Retinal pigment epithelial cell (primary cell): ENCODE results near the gene MPPED2.

Source experiments
- DNase-seq: peaks from one replicate; pipeline ENCODE4 v3.0.0-alpha.2; 2010; ENCODE audit warnings: low read depth
- H3K4me3 ChIP-seq: 2 replicates; pipeline ENCODE4 v1.5.1; 2011; ENCODE audit warnings: mild to moderate bottlenecking, low read length, control low read depth, moderate library complexity
- TF ChIP-seq, protein P1 (sequence below): conservative IDR thresholded peaks from 2 replicates; pipeline ENCODE4 v1.5.1; 2011; ENCODE audit warnings: low read depth, low read length, control low read depth, inconsistent platforms

MPPED2 gene

DNA sequence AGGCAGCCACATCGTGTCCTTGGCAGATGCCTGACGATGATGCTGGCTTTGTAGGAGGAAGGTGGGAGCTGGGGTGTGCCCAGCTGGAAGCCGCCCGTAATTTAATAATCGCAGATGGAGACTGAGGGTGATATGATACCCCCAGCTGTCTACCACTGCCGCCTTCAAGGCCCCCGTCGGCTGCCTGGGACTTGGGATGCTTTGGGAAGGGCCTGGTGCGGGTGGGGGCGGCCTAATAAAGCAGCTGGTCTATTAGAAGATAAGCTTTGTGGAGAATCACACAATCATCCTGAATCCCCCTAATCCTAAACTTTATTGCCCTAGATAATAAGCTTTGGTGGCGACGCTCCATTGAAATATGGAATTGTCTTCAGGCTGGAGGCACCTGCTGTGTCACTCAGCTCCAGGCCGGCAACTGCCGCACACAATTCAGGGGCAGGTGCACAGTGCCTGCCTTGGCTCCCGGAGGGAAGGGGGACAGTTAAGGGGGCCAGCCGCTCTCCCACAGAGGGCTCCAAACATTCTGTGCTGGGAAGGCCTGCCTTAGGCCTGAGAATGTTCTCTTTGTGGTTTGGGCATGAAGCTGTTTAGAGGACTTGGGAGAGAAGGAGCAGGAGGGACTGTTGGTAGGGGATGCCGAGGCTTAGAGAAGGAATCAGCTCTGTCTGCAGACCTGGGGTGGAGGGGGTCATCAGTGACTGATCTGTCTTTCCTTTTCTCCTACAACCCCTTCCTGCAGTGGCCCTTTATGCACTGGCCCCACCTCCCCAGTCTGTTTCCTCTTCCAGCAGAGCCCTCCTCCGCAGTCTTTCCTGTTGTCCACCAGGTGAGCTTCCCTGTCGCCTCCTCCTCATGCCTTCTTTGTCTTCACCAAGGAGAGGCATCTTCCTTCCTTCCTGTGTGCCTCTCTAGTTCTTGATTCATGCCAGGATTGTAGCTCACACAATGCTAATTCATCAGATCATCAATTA is 198.0 kb downstream of the MPPED2 start:
- no peak for DNase-seq
- no peak overlapping the region for H3K4me3 ChIP-seq
- TF ChIP-seq, protein P1, sequence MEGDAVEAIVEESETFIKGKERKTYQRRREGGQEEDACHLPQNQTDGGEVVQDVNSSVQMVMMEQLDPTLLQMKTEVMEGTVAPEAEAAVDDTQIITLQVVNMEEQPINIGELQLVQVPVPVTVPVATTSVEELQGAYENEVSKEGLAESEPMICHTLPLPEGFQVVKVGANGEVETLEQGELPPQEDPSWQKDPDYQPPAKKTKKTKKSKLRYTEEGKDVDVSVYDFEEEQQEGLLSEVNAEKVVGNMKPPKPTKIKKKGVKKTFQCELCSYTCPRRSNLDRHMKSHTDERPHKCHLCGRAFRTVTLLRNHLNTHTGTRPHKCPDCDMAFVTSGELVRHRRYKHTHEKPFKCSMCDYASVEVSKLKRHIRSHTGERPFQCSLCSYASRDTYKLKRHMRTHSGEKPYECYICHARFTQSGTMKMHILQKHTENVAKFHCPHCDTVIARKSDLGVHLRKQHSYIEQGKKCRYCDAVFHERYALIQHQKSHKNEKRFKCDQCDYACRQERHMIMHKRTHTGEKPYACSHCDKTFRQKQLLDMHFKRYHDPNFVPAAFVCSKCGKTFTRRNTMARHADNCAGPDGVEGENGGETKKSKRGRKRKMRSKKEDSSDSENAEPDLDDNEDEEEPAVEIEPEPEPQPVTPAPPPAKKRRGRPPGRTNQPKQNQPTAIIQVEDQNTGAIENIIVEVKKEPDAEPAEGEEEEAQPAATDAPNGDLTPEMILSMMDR, result no peak

DNA sequence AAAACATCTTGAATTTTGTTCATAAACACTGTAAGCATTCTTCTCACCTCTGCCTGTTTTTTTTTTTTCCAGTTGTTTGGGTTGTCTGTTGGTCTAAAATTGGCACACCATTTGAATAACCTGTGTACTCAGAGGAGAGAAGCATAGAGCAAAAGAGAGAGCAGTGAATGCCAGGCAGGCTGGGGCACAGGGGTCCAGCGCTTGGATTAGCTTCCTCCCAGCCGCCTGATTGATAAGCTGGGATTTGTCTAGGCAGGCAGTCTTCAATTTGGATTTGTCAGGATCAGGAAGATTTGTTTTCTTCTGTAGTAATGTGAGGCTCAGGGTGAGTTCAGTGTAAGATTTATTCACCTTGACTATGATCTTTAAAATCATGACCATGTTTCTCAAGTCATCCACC is 204.3 kb downstream of the MPPED2 start:
- DNase-seq, result no peak
- TF ChIP-seq, protein P1, result no peak
- H3K4me3 ChIP-seq, result no peak overlapping the region

DNA sequence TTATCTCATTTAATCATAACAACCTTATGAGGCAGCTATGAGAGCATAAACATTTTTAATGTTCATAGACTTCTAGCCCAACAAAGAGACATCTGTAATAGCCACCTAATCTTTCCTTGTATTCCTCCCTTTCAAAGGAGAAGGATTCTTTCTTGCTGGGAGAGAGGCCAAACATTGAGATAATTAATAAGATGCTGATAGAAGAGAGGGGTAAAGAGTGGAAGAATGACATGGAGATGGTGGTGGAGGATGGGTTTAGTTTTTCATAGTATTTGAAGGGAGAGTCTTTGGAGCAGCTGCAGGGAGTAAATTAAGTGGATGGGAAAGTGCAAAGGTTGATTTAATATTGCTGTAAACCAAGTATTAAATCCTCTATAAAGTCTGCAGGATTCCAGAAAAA is 205.3 kb downstream of the MPPED2 start:
- TF ChIP-seq, protein P1, result no peak
- no peak overlapping the region for H3K4me3 ChIP-seq
- no peak for DNase-seq

DNA sequence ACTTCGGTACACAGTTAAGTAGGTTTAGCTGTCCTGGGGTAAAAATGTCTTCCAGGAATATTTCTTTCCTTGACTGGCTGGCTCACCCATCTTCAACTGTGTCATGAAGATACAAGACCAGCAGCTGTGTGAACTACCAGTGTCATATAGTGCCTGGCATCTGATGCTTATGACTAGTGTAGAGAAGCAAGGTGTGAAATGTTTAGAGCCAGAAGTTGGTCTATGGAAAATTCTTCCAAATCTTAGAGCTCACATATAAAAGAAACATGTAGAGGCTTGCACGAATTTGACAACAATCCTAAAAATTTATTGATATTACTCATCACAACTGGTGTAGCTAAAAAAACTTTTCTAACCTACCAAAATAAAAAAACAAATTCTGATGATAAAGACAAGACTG is 208.8 kb downstream of the MPPED2 start:
- DNase-seq, result no peak
- no peak overlapping the region for H3K4me3 ChIP-seq
- TF ChIP-seq, protein P1, result no peak

DNA sequence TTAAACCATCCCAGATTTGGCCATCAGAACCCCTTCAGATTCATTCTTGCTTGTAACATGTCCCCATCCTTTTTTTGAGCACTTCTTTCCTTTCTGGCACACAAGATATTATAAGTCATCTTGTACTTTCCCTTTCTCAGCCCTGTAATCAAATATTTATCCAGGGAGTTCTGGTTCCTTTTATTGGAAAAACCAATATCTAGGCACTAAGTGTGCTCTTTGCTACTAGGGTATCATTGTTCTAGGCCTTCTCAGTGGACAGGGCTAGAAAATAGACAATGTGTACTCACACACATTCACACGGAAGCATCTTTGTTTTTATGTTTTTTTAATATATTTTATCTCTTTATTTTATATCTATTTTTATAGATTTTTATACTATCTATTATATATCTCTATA is 216.0 kb downstream of the MPPED2 start:
- H3K4me3 ChIP-seq, result no peak overlapping the region
- TF ChIP-seq, protein P1, result no peak
- no peak for DNase-seq

DNA sequence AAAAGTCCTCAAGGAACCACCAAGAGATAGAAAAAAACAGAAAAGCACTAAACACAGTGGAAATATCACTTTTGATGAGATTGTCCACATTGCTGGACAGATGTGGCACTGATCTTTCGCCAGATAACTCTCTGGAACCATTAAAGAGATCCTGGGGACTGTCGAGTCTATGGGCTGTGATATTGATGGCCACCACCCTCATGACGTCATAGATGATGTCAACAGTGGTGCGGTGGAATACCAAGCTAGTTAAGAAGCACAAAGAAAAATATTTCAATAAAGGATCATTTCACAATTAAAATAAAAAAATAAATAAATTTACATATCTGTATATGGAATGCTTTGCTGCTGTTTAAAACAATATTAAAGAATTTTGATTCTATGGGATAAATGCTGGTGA is 217.8 kb downstream of the MPPED2 start:
- H3K4me3 ChIP-seq, result no peak overlapping the region
- TF ChIP-seq, protein P1, result no peak
- DNase-seq, result no peak

DNA sequence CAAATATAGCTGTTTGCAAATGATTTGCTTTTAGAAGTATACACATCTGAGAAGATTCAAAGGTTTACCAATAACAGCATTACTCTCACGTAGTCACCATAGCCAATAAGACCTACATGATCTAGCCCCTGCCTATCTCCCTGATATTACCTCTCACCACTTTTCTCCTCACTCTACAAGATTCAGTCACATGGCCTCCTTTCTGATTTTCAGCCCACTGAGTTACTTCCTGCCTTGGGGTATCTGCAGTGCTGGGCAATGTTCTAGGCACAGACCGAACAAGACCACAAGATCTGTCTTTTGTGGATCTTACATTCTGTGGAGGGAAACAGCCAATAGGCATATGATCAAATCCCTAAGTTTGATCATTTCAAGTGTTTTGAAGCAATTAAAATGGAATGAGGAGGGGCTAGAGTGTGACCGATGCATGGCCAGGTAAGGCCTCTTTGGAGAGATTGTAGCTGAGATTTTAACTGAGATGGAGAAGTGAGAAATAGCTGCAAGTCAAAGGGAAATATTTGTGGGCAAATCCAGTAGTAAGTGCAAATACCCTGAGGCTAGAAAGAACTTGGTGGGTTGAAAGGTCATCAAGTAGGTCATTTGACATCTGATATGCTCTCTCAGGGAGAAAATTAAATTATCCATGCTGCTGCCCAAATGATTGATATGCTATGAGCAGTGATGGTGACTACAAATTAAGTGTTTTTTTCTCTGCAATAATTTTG is 220.2 kb downstream of the MPPED2 start:
- DNase-seq, result no peak
- no peak overlapping the region for H3K4me3 ChIP-seq
- TF ChIP-seq, protein P1, result no peak
